HL-60/S4 (cell line): ENCODE results near the gene SPTBN5.
"Not testable (repeated sequence)": the region's sequence is repeated elsewhere in the genome, so short reads cannot be mapped to it uniquely, and the experiment has no call there.

ENCODE experiments used
- in situ Hi-C: fragments of 300-500 bp; cut with MboI; formaldehyde crosslinking; loops from 2 replicates; pipeline ENCODE4 v1.14.3; 2022; ENCODE audit warnings: low sequenced_read_pairs

The SPTBN5 gene

GRCh38 chr15:41849204-41849603 is 44.6 kb downstream of the SPTBN5 start:
- in situ Hi-C loops: no loop called here

- in situ Hi-C loops: no loop called here
These were observed 45.2 kb downstream of the SPTBN5 start for GRCh38 chr15:41848631-41849030.

DNA sequence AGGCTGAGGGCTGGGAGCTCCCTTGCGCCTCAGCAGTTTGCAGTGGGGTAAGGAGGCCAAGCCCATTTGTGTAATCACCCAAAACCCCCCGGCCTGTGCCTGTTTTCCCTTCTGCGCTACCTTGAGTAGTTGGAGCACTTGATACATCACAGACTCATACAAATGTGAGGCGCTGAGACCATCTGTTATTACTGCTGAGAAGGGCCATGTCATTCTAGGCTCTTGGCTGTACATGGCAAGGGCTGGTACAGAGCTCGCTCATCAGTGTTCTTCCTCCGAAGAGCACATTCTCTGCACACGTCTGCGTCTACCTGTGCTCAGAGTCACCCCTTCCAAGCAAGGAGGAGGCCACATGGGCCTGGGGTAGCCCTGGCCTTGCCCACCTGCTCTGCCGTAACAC is 45.9 kb downstream of the SPTBN5 start:
- in situ Hi-C loops: no loop called here

- in situ Hi-C loops: no loop called here
These were observed 46.6 kb downstream of the SPTBN5 start for GRCh38 chr15:41847206-41847605.

DNA sequence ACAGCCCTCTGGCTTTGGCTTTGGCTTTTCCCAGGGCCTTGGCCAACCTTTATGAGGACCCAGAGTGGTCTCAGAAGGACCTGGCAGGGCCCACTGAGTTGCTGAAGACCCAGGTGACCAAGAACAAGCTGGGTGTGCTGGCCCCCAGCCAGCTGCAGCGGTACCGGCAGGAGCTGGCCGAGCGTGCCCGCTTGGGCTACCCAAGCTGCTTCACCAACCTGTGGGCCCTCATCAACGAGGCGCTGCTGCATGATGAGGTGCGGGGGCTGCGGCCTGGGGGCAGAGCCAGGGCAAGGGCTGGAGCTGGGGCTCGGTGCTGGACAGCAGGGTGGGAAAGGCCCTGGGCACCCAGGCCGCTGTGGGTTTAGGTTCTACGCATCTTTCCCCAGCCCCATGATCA is 49.0 kb downstream of the SPTBN5 start:
- in situ Hi-C loops: no loop called here

- in situ Hi-C loops: no loop called here
These were observed 50.3 kb downstream of the SPTBN5 start for GRCh38 chr15:41843571-41843970.

GRCh38 chr15:41842229-41842628 is 51.6 kb downstream of the SPTBN5 start:
- in situ Hi-C loops: no loop called here

DNA sequence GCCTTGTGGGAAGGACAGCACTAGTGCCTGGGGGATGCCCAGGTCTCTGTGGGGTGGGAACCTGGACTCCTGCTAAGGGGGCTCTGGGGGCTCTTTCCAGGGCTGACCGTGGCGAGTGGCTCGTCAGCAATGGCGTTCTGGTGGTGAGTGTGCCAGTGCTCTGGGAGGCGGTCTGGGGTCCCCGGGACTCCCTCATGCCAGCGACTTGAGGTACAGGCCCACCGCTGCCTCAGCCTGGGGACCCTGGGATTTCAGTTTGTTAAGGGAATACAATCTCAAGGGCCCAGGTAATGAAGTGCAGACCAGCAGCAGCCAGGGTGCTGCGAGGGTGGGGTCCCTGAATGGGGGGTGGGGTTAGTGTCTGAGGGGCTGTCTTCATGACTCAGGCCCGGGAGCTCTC is 52.7 kb downstream of the SPTBN5 start:
- in situ Hi-C loops: no loop called here

GRCh38 chr15:41840673-41841072 is 53.2 kb downstream of the SPTBN5 start:
- in situ Hi-C loops: no loop called here

GRCh38 chr15:41839781-41840491 is 53.9 kb downstream of the SPTBN5 start:
- in situ Hi-C loops: no loop called here

DNA sequence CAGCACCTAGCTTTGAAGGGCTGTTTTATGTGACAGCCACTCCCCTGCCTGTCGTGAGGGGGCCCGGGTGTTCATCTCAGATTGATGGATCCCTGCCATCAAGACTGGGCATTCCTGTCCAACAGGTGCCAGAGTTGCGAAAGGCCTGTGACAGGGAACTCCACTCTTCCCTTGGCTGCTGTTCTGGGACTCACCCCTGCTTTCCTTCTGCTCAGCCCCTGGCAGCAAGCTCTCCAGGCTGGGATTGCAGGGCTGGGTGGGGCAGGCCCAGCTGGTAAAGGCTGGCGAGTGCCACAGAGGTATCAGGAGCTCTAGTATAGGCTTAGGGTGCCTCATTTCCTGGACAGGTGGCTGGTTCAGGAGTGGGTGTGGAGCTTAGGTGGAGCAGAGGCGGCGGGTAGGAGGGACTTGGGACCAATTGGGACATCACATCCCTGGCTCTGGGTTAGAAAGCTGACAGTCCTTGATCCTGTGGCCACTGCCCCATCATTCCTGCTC is 55.4 kb downstream of the SPTBN5 start, which contains the start of gene PLA2G4B:
TSS of gene PLA2G4B (plus strand) at position 448 of the 498 bp plus-strand sequence. CDS start 67 bp downstream, outside the sequence.
- in situ Hi-C loops: no loop called here

GRCh38 chr15:41836713-41837454 is 57.0 kb downstream of the SPTBN5 start:
- in situ Hi-C loops: no loop called here

- in situ Hi-C loops: no loop called here
These were observed 57.8 kb downstream of the SPTBN5 start for GRCh38 chr15:41836073-41836472.

- in situ Hi-C loops: no loop called here
These were observed 59.8 kb downstream of the SPTBN5 start for GRCh38 chr15:41834096-41834495.

GRCh38 chr15:41832875-41833274 is 61.0 kb downstream of the SPTBN5 start:
- in situ Hi-C loops: no loop called here

- in situ Hi-C loops: no loop called here
These were observed 61.6 kb downstream of the SPTBN5 start for GRCh38 chr15:41832208-41832607.

GRCh38 chr15:41831291-41831690 is 62.6 kb downstream of the SPTBN5 start:
- in situ Hi-C loops: not testable (repeated sequence)

- in situ Hi-C loops: no loop called here
These were observed 63.8 kb downstream of the SPTBN5 start for GRCh38 chr15:41829959-41830646.

DNA sequence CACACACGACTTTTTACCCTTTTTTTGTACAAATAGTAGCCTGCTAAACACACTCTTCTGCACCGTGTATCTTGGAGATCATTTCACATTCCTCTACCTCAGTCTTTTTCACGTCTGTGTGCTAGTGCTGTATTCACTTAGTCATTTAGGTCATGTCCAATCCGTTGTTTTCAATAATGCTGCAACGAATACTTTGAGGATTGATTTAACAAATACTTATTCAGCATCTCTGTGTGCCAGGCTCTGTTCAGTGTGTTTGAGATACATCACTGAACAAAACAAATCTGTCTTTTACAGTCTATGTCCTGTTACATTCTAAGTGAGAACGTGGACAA is 65.1 kb downstream of the SPTBN5 start:
- in situ Hi-C loops: no loop called here

- in situ Hi-C loops: no loop called here
These were observed 65.7 kb downstream of the SPTBN5 start, which contains the start of gene JMJD7 for GRCh38 chr15:41827880-41828806. Gene JMJD7, plus strand, starts transcription at chr15:41828092. Its CDS starts 33 bp downstream, at chr15:41828125.
